Measurements from ENCODE around the gene FERMT3.
A peak's percentile ranks its signal among the peaks of the same experiment; 100 is the strongest.

Gene FERMT3

GRCh38 chr11:64220798-64221197 is 14.3 kb downstream of the FERMT3 start:
- DNase-seq (ENCODE audit: low spot score): no peak

GRCh38 chr11:64222651-64223000 is 16.1 kb downstream of the FERMT3 start:
- DNase-seq (ENCODE audit: low spot score): no peak

- DNase-seq (ENCODE audit: low spot score): no peak
Observed at GRCh38 chr11:64223001-64223651, 16.6 kb downstream of the FERMT3 start.

GRCh38 chr11:64224151-64224890 is 17.8 kb downstream of the FERMT3 start:
- DNase-seq (ENCODE audit: low spot score): no peak

GRCh38 chr11:64224891-64225607 is 18.5 kb downstream of the FERMT3 start:
- DNase-seq (ENCODE audit: low spot score): no peak

DNA sequence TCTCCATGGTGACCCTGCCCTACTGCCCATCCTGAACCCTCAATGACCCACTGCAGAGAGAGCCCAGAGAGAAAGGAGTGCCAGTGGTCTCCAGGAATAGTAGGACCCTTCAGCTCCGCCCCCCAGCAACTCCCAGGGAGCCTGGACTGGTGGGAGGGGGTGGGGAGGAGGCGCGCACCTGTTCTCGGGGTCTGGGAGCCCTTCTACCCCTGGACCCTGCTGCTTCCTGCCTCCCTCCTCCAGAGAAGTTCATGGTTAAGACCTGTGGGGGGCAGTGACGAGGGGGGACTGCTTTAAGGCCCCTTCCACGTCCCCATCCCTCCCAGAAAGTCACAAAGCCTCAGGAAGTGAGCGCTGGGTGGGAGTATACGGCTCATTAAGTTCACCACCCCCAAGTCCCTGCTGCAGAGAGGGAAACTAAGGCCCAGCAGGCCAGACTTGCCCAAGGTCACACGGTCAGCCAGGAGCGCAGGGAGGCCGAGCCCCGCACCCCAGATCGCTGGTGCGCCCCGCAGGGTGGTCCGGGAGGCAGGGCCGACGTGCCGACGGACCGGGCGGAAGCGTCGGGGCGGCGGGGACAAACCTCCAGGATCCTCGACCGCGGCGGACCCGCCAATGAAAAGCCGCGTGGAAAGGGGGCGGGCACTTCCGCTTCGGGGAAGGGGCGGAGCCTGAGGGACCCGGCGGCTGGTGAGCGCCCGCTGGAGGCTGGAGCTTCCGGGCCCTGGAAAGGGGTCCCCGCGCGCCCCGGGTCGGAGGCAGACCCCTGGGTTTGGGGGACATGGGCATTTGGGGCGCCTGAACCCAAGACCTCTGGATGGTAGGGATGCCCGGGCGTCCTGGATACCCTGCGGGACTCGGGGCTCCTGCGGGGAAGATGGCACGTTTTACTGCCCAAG is 19.3 kb downstream of the FERMT3 start, which contains the start of the genes NUDT22 and TRPT1:
Gene NUDT22 (plus strand): TSS at position 667 of the 899 bp plus-strand sequence. CDS start 379 bp downstream, outside the sequence.
Gene TRPT1 (minus strand): TSS at position 579 of the 899 bp plus-strand sequence. CDS start 326 bp downstream, at position 253.
- DNase-seq (ENCODE audit: low spot score): peak; percentile 89

DNA sequence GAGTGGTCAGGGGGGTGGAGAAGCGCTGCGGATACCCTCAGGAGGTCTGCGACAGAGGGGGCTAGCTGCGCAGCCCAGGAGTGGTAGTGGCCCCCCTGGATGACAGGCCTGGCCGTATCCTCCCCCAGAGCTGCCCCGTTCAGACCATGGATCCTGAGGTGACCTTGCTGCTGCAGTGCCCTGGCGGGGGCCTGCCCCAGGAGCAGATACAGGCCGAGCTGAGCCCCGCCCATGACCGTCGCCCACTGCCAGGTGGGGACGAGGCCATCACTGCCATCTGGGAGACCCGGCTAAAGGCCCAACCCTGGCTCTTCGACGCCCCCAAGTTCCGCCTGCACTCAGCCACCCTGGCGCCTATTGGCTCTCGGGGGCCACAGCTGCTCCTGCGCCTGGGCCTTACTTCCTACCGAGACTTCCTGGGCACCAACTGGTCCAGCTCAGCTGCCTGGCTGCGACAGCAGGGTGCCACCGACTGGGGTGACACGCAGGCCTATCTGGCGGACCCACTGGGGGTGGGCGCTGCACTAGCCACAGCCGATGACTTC is 20.1 kb downstream of the FERMT3 start:
- DNase-seq (ENCODE audit: low spot score): peak; percentile 58

DNA sequence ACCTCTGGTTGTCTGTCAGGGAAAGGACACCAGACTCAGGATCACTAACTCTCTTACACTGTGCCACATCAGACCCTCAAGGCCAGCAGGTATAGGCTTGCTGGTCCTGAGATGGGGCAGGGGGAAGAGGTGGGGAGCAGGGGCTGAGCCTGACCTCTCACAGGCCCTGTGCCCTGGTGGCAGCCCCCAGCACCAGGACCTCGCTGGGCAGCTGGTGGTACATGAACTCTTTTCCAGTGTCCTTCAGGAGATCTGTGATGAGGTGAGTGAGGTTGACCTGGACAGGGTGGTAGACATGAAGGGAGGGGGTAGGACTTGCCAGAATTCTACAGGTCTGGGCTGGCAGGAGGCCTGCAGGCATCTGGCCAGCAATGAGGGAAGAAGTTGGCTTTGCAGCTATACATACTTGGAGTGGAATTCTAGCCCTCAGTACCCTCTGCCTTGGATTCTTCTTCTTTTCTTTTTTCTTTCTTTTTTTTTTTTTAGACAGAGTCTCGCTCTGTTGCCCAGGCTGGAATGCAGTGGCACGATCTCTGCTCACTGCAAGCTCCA is 21.0 kb downstream of the FERMT3 start:
- no peak for DNase-seq (ENCODE audit: low spot score)

DNA sequence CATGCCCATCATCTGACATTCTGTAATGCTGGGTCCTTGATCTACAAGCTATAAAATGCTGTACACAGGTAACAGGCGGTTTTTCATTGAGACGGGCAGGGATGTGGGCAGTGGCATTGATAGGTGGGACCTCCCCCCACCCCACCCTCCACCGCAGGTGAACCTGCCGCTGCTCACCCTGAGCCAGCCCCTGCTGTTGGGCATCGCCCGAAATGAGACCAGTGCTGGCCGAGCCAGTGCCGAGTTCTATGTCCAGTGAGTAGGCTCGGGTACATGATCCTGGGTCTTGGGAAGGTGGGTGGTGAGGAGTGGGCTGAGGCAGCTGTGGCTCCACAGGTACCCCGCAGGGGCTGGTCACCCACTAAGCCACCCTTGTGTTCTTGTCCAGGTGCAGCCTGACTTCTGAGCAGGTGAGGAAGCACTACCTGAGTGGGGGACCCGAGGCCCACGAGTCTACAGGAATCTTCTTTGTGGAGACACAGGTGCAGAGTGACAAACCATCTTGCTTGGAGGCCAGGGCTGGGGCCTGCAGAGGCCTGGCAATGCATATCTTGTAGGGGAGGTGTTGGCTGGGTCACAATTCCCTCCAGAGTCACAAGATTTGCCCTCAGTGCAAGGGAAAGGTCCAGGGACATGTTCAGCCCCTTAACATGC is 22.7 kb downstream of the FERMT3 start:
- DNase-seq (ENCODE audit: low spot score): no peak

- DNase-seq (ENCODE audit: low spot score): no peak
Observed at GRCh38 chr11:64229744-64230170, 23.2 kb downstream of the FERMT3 start.

DNA sequence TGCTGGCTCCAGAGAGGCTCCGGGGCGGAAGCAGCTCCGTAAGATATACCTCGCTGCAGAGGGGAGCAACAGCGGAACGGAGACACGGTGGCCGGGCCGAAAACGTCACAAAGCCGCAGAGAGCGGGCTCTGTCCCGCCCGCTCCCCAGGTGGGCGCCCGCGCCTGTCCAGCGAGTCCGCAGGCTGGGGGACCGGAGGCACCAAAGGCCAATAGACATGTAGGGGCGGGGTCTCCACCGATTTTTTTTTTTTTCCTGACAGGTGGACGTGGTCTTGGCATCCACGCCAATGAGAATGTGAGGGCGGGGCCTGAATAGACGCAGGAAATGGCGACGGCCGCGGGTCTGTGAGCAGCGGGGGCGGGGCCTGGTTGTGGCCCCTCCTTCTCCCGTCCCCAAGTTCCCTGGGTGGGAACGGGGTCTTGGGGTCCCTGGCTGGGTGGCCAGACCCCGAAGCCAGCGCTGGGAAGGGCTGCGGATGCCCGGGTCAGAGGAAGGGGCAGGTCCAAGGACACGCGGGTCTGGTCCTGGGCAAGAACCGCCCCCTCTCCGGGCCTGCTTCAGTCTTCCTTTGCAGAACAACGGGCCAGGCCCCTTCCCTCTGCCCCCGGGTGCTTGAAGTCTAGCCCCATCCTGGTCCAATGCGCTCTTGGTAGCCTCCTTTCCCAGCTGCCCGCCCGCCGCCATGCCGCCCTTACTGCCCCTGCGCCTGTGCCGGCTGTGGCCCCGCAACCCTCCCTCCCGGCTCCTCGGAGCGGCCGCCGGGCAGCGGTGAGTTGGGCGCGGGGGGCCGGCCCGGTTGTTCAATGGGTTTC is 23.9 kb downstream of the FERMT3 start, which contains the start of gene DNAJC4:
Gene DNAJC4 (plus strand): TSS at position 378 of the 814 bp plus-strand sequence. CDS start 307 bp downstream, at position 685.
- DNase-seq (ENCODE audit: low spot score): peak; percentile 90

GRCh38 chr11:64230985-64231365 is 24.5 kb downstream of the FERMT3 start:
- DNase-seq (ENCODE audit: low spot score): no peak

GRCh38 chr11:64231546-64231945 is 25.0 kb downstream of the FERMT3 start:
- no peak for DNase-seq (ENCODE audit: low spot score)

GRCh38 chr11:64232182-64232966 is 25.9 kb downstream of the FERMT3 start:
- DNase-seq (ENCODE audit: low spot score): no peak

DNA sequence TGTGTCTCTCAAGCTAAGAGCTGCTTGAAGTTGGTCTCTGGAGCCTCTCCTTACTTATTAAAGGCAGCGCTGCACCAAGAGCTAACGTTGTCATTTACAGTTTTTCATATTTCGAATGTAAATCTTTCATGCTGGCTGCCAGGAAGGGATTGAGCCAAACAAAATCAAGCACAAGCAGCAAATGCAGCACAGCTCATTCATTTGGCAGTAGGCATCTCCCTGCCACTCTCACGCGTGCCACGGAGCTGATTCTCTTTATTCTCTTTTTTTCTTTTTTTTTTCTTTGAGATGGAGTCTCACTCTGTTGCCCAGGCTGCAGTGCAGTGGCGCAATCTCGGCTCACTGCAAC is 26.4 kb downstream of the FERMT3 start:
- no peak for DNase-seq (ENCODE audit: low spot score)

GRCh38 chr11:64233913-64234586 is 27.5 kb downstream of the FERMT3 start, which contains the start of gene VEGFB:
Gene VEGFB, plus strand, starts transcription at chr11:64234584. Its CDS starts 250 bp downstream, at chr11:64234834.
- peak; percentile 42 for DNase-seq (ENCODE audit: low spot score)

- DNase-seq (ENCODE audit: low spot score): peak; percentile 51
Observed at GRCh38 chr11:64234647-64235379, 28.3 kb downstream of the FERMT3 start.
